ENCODE results near the gene WEE1.
"Not testable (repeated sequence)": the region's sequence is repeated elsewhere in the genome, so short reads cannot be mapped to it uniquely, and the experiment has no call there.

DNA sequence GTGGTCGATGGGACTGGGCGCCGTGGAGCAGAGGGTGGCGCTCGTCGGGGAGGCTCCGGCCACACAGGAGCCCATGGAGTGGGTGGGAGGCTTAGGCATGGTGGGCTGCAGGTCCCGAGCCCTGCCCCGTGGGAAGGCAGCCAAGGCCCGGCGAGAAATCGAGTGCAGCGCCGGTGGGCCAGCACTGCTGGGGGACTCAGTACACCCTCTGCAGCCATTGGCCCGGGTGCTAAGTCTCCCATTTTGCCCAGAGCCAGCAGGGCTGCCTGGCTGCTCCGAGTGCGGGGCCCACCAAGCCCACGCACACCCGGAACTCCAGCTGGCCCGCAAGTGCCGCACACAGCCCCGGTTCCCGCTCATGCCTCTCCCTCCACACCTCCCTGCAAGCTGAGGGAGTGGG lies 49.6 kb downstream of the WEE1 start:
- not testable (repeated sequence) for TF ChIP-seq YY1 (IDR thresholded peaks at IDR 0.05; ENCODE audit: insufficient read depth, insufficient read length); ZNF274 (IDR thresholded peaks at IDR 0.05; ENCODE audit: low read depth, low read length); SUZ12 (IDR thresholded peaks at IDR 0.05; ENCODE audit: extremely low read depth, insufficient read depth, insufficient read length)
